ENCODE results near the gene LYPD6B.

Gene LYPD6B

GRCh38 chr2:149038442-149039212 lies at the start of gene LYPD6B:
TSS of gene LYPD6B (plus strand) at chr2:149038699. CDS start at chr2:149130949, 92,250 bp downstream.
- DNase-seq, result peak; percentile 76

DNA sequence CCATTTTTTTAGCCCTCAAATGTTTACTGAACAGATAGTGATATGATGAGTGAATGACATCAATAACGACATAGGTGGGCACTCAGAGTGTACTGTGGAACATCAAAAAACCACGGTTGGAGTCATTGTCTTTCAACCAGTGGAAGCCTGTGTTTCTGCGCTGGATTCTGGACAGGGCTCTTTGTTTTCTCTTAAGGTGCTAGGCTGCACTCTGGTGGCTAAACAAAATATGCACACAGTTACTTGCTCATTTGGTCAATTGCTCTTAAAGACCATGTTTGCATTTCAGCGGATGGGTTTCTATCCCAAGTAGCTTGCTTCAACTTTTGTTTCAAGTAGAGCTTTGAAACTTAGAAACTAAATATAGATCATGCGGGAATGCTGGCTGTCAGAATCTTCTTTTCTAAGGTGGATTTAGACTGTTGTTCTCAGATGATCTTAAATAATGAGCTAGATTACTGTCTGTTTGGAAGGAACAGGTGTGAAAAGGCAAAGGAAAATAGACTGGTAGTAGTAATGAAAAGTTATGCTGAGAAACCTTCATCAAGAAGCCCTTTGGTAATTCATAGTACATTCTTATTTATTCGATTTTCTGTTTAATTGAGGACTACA lies 48.5 kb upstream of the LYPD6B start:
- peak; percentile 76 for DNase-seq

DNA sequence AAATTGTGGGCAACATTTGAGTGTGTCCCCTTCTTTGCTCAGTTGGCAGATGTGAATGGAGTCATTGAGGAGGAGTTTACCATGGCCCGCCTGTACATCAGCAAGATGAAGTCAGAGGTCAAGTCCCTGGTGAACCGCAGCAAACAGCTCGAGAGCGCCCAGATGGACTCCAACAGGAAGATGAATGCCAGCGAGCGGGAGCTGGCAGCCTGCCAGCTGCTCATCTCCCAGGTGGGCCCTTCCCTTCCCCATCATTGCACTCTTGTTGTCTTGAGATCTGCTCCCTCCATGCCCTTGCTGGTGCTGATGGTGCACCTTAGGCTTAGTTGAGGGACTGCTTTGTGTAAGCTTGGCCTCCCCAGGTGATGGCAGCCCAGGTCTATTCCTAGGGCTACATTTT lies 47.5 kb upstream of the LYPD6B start:
- DNase-seq, result peak; percentile 21

- DNase-seq, result no peak
Observed at GRCh38 chr2:148992448-148992847, 46.1 kb upstream of the LYPD6B start.

DNA sequence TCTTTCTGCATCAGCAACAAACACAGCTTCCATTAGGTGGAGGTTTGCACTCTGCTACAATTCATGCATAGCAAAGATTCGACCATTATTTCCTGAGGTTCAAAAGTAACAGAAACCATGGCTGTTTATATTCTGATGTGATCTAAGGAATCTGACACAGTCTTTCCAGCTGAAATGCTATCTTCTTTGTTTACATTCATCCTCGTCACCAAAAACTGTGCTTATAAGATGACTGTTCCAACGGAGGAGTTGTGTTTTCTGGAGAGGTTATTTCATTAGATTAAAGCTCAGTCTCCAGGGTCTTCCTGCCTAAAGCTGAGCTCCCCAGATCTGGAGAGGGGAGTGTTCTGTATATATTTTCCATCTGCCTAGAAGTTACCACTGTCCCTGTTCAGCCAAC lies 45.1 kb upstream of the LYPD6B start:
- peak; percentile 10 for DNase-seq

GRCh38 chr2:148994341-148994740 lies 44.2 kb upstream of the LYPD6B start:
- DNase-seq, result peak; percentile 87

- no peak for DNase-seq
Observed at GRCh38 chr2:148996805-148997204, 41.7 kb upstream of the LYPD6B start.

DNA sequence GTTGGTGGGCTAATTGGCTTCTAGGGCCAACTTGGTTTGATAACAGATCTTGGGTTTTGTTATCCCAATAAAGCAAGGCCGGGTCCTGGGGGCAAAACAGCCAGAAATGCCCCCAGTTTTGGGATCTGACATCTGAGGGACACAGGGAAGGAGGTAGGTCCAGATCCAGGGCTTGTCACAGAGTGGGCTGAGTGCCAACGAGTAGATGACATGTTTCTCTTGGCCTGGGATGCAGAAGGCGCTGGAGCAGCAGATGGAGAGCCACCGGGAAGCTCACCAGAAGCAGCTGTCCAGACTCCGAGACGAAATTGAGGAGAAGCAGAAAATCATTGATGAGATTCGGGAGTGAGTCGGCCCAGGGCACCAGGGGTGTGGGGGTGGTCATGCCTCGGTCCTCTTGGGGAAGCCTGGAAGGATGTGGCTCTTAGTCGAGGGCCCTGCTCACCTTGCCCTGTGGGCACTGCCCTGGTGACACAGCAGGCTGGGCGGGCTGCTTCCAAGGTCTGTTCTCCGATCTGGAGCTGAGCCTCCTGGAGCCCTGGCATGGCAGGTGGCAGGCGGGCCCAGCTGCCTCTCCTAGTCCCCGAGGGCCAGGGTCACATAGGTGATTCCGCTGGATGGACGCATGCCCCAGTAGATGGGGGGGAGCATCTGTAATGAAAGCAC lies 40.2 kb upstream of the LYPD6B start:
- DNase-seq, result no peak

GRCh38 chr2:148998831-148999200 lies 39.7 kb upstream of the LYPD6B start:
- no peak for DNase-seq

GRCh38 chr2:148999451-148999921 lies 39.0 kb upstream of the LYPD6B start:
- DNase-seq, result peak; percentile 10

- DNase-seq, result no peak
Observed at GRCh38 chr2:149000158-149000938, 38.2 kb upstream of the LYPD6B start.

DNA sequence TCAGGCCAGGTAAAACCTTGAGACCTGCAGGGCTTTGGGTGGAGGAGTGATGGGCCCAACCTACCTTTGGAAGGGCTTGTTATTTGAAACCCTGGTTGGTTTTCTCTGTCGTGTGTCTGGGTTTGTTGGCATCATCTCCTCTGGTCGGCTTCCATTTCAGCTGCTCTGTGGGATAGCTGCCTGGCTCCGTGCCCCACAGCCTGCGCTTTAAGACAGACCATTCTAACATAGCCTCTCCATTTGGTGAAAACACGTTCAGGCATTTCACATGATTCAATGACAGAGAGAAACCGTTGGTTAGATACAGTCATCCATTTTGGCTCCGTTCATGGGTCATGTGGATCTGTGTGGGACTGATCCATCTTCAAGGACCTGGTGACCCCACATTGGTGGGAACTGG lies 37.0 kb upstream of the LYPD6B start:
- no peak for DNase-seq

DNA sequence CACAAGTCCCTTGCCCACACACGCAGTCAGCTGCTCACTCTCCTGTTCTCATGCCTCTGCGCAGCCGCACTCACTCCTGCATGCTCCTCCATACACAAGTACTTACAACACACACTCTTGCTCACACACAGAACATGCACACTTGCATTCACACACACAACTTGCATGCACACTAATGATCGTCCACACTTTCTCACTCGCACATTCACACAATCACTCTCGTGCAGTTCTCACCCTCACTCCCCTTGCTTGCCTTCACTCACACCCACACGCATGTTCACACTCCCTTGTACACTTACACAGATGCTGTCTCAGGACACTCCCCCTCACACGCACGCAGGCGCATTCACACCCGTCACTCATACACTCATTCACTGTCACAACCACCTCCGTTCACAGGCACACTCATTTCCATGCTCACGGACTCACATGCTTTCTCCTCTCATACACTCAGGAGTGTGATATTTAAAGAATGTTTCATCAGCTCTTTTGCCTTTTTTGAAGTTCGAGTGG lies 36.1 kb upstream of the LYPD6B start:
- no peak for DNase-seq

DNA sequence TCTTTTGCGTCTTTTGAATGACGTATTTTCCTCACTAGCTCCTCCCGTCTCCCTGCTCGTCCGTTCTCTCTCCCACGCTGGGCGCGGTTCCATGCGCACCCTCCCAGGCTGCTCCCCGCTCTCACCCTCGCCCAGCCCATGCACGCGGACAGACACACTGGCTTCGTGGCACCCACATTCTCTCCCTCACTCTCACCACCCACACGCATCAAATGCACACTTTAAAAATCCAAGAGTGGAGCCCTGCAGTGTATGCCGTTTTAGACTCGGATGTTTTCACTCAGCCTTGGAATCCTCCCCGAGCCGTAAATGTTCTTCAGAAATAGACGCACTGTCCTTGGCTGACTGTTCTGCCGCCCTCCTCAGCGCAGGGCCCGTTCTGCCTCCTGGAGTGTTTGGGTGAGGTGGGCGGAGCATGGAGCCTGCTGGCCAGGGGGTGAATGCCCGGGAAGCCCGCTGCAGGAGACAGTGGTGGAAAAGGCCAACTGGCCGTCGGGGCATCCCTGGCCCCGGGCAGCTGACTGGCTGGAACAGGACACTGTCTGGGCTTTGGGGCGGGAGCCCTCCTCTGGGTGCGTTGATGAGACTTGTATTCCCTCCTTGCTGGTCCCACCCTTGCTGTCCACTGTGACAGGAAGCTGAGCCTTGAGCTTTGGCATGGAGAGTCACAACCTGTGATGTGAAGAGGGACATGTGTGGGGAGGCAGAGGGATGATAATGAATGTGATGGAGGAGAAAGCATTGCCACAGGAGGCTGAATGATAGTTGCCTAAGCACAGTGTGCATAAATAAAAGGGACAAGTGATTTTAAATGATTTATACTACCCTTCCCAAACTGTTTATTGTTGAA lies 35.4 kb upstream of the LYPD6B start:
- no peak for DNase-seq

DNA sequence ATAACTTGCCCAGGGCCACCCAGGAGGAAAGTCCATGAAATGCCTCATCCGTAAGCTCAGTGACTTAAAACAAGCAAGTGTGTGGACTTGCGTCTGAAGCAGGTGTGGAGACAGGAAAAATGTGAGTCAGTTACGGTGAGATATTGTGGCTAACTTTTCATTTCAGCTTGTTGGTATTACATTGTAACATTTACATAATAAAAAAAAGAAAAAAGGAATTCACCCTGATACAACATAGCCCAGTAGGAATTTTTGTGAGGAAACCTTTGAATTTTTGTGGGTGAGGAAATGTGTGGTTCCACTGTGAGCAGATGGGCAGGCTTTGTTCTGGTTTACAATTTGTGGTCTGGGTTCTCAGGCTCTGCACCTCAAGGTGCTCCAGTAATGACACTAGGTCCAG lies 33.7 kb upstream of the LYPD6B start:
- no peak for DNase-seq

- no peak for DNase-seq
Observed at GRCh38 chr2:149005471-149006077, 32.9 kb upstream of the LYPD6B start.

DNA sequence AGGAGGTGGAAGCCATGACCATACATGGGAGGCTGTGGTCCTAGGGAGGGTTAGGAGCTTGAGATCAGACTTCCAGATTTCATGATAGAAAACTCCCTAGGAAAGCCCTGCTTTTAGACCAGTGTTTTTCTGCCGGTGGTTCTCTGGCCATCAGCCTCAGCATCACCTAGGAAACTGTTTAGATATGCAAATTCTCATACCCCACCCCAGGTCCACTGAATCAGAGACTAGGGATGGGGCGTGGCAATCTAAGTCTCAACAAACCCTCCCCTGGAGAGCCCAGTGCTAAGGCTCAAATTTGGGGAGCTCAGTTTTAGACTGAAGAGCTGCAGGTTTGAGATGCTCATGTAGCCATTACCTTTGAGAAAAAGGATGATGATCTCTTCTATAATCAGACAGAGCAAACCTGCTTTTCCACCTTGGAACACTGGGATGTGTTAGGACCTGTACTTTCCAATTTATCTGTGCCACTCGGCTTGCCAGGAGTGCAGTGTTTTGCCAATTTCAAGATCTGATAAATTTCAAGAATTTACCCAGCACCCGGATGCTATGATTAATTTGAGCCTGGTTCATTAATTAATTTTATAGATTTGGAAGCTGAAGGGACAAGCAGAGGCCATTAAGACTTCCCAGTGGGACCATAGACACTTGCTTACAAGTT lies 31.5 kb upstream of the LYPD6B start:
- DNase-seq, result no peak

- no peak for DNase-seq
Observed at GRCh38 chr2:149008381-149008780, 30.1 kb upstream of the LYPD6B start.

GRCh38 chr2:149009576-149010461 lies 28.7 kb upstream of the LYPD6B start:
- DNase-seq, result no peak

DNA sequence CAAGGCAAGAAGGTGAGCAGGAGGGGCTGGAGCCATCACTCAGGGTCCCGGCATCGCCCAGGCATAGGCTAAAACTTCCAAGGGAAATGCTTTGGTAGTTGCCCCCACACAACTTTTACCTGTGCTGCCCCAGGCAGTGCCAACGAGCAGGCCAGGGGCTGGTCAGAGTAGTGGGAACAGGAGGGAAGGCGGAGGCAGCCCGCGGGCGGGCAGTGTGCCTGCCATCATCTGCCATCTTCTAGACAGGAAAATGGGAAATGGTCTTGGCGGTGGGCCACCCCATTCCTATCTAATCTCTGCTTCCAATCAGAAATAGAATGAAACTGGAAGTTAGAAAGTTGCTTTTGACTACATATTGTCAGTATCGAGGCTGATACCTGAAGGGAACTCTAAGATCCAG lies 26.0 kb upstream of the LYPD6B start:
- DNase-seq, result no peak
